ENCODE measurements around the gene MRPS15. TPM values are rescaled to one million over a fixed set of nuclear protein-coding genes. Genes with fewer than 3 reads are reported as not detected.

The MRPS15 gene
- total and polyA plus RNA-seq, 2 donors (not counting 3 experiments of a cell fraction or from before 2014, with no cell fraction given) = 47.1 to 105 TPM

GRCh38 chr1:36457691-36458090 lies 6.5 kb downstream of the MRPS15 start:
- ChIA-PET POLR2A (no interaction called here), CTCF (no interaction called here)
- Histone ChIP-seq H3K27ac (ENCODE audit: insufficient read depth, low read depth, low read length) (no peak overlapping the region), H4K20me1 (replicated peaks; ENCODE audit: control insufficient read depth, extremely low read depth, insufficient read depth, low read length) (no peaks in the 10 kb centered on the region), H3K9ac (replicated peaks; ENCODE audit: extremely low read depth, insufficient read depth, low read length) (no peak overlapping the region), H3K9me3 (replicated peaks; ENCODE audit: control insufficient read depth, insufficient read depth, low read length) (no peaks in the 10 kb centered on the region), H3K79me2 (ENCODE audit: control insufficient read depth, insufficient read depth, low read length) (peaks cover 3% of the 10 kb centered on the region), H3K4me2 (ENCODE audit: insufficient read depth, low read length) (no peak overlapping the region), H3K36me3 (ENCODE audit: control insufficient read depth in 2 of 2, extremely low read depth in 1 of 2, insufficient read depth in 2 of 2, low read length in 2 of 2) (peaks cover 25 to 27% of the 10 kb centered on the region in 2 experiments), H2AFZ (ENCODE audit: low read depth, low read length) (no peak overlapping the region), H3K27me3 (ENCODE audit: control insufficient read depth in 2 of 2, insufficient read depth in 2 of 2, low read length in 2 of 2) (no peaks in the 10 kb centered on the region), H3K9me1 (replicated peaks; ENCODE audit: control insufficient read depth, extremely low read depth, insufficient read depth, low read length) (no peaks in the 10 kb centered on the region), H3K4me1 (ENCODE audit: control insufficient read depth, extremely low read depth, insufficient read depth, low read length) (no peaks in the 10 kb centered on the region), H3K4me3 (replicated peaks in 1 of 3; ENCODE audit: insufficient read depth in 1 of 3, low read depth in 1 of 3, low read length in 3 of 3) (no peak overlapping the region)
- dilution Hi-C loops (cut with MboI; ENCODE audit: extremely low pct_ligation_motif_present, low sequenced_read_pairs) (no loop called here), intact Hi-C loops (cut with micrococcal nuclease) (no loop called here)
- BruUV-seq (replicated peaks) = no TSS peak
- FAIRE-seq (no peak), DNase-seq (ENCODE audit: low read depth, low spot score) (no peak)
- no peak for TF ChIP-seq CTCF (IDR thresholded peaks at IDR 0.05; ENCODE audit: extremely low read depth in 1 of 2, insufficient read depth in 1 of 2, low read depth in 1 of 2, low read length in 2 of 2)
- no peak for TF ChIP-seq FOS (IDR thresholded peaks at IDR 0.05; ENCODE audit: borderline replicate concordance, insufficient read depth, low read length)
- no peak for TF ChIP-seq EZH2 (IDR thresholded peaks at IDR 0.05; ENCODE audit: borderline replicate concordance, low read depth, low read length, severe bottlenecking)
- no peak for TF ChIP-seq POLR2AphosphoS5 (IDR thresholded peaks at IDR 0.05; ENCODE audit: insufficient read depth, low read depth, low read length)
- no peak for TF ChIP-seq GATA2 (IDR thresholded peaks at IDR 0.05; ENCODE audit: insufficient read depth, insufficient read length, low read depth, low read length)
- no peak for TF ChIP-seq MYC (IDR thresholded peaks at IDR 0.05; ENCODE audit: low read depth, low read length)

All from endothelial cell of umbilical vein (primary cell).